ENCODE data around the gene ZNG1F.
"Not testable (repeated sequence)": the region's sequence is repeated elsewhere in the genome, so short reads cannot be mapped to it uniquely, and the experiment has no call there.

- not testable (repeated sequence) for TF ChIP-seq ZNF274 (IDR thresholded peaks at IDR 0.05; ENCODE audit: low read depth, low read length); SUZ12 (IDR thresholded peaks at IDR 0.05; ENCODE audit: extremely low read depth, insufficient read depth, insufficient read length); YY1 (IDR thresholded peaks at IDR 0.05; ENCODE audit: insufficient read depth, insufficient read length)
Observed at GRCh38 chr9:41090922-41091321, 98.2 kb downstream of the ZNG1F start.
